COLO668 (cell line): ENCODE results near the gene THEM5.
"Not testable (repeated sequence)": the region's sequence is repeated elsewhere in the genome, so short reads cannot be mapped to it uniquely, and the experiment has no call there.

Source experiments
- DNase-seq: peaks from one replicate; lab custom pipeline; 2025; ENCODE audit not compliant: unreplicated experiment; lab: John Stamatoyannopoulos, UW

The THEM5 gene

DNA sequence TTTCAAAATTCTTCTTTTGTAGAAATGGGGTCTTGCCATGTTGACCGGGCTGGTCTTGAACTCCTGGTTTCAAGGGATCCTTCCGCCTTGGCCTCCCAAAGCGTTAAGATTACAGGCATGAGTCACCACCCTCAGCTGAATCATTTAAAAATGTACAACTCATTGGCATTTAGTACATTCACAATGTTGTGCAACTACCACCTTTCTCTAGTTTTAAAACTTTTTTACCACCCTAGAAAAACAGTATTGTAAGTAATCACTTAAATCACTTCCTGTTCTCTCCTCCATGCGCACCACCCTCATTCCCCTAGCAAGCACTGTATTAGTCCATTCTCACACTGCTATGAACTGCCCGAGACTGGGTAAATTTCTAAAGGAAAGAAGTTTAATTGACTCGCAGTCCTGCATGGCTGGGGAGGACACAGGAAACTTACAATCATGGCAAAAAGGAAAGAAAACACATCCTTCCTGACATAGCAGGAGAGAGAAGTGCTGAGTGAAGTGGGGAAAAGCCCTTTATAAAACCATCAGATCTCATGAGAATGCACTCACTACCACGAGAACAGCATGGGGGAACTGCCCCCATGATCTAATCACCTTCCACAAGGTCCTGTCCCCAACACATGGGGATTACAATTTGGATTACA lies 14.4 kb upstream of the THEM5 start:
- DNase-seq = no peak

DNA sequence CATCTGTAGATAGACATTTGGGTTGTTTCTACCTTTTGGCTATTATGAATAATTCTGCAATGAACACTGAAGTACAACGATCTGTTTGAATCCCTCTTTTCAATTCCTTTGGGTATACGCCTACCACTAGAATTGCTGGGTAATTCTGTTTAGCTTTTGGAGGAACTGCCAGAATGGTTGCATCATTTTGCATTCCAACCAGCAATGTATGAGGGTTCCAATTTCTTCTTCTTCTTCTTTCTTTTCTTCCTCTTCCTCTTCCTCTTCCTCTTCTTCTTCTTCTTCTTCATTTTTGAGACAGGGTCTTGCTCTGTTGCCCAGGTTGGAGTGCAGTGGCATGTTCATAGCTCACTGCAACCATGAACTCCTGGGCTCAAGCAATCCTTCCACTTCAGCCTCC lies 13.8 kb upstream of the THEM5 start:
- DNase-seq = no peak

DNA sequence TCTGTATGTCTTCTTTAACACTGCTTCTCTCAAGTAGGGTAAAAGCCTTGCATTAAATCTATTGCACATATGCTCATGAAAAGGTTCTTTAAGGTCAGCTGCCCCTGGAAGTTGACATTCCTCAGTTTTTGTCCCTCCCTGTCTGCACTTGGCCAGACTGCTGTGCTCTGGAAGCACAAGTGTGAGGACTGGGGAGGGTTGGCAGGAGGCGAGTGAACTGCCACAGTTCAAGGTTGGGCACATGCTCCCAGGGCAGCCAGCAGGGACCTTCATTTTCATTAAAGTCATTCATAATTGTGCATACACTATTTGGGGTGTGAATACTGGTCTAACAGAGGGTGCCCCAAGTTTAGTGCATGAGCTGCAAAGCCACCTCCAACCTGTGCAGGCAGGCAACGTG lies 10.9 kb upstream of the THEM5 start:
- DNase-seq = no peak

DNA sequence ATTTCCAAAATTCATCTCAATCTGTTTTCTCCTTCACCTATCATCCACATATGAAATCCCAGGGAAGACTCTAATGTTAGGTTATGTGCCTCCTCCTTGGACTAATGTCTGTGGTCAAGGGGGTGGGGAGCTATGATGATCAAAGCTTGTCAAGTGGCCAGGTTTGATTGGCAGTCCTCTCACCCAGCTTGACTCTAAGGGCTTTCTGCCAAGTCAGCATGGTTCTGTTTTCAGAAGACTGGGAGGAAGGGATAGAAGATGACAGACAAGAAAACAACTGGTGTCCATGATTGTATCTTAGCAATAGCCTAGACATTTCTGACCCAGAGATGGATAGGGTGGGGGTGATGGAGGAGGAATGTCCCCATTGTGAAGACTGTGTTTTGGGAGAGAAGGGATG lies 9.1 kb upstream of the THEM5 start:
- no peak for DNase-seq

DNA sequence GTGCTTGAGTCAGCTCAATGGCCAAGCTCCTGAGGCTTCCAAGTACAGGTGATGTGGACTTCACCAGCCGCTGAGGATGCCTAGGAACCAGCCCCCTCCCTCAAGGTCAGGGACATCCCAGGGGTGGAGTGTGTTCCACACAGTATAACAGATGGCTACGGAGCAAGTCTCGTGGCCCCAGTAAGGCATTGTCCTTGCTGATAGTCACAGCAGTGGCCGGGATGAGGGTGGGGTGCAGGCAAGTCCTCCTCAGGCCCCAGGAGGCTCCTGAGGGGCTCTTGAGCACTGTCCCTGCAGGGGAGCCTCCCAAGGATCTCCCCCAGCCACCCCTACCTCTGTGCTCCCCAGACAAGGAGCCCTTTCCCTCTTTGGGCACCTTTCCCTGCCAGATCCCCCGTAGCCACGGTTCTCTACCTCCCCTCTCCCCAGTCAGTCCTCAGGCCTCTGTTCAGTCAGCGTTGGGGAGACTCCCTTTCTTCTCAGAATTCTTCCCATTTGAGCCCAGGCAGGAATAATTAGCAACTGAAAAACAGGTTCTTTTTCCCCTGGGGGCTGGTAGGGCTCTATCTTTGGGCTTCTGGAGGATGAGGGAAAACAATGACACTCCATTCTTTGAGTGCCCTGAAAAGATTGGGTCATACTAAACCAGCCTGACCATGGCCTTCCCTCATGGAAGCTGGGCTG lies 7.1 kb upstream of the THEM5 start:
- DNase-seq = no peak

DNA sequence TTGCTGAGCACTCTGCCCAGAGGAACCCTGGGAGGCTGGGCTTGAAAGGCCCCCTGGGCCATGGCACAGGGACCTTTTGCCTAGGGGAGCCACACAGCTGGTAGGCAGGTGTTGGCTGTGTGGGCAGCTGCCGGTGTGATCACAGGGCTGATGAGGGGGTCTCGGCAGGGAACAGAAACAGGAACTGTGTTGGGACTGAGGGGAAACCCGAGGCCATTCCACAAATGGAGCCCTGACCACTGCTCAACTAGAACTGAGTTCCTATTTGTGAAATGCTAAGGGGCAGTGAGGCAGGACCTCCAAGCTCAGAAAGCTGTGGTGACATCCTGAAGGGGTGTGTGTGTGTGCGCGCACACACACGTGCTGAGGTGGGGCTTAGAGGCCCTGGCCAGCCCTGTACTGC lies 6.4 kb upstream of the THEM5 start:
- no peak for DNase-seq

DNA sequence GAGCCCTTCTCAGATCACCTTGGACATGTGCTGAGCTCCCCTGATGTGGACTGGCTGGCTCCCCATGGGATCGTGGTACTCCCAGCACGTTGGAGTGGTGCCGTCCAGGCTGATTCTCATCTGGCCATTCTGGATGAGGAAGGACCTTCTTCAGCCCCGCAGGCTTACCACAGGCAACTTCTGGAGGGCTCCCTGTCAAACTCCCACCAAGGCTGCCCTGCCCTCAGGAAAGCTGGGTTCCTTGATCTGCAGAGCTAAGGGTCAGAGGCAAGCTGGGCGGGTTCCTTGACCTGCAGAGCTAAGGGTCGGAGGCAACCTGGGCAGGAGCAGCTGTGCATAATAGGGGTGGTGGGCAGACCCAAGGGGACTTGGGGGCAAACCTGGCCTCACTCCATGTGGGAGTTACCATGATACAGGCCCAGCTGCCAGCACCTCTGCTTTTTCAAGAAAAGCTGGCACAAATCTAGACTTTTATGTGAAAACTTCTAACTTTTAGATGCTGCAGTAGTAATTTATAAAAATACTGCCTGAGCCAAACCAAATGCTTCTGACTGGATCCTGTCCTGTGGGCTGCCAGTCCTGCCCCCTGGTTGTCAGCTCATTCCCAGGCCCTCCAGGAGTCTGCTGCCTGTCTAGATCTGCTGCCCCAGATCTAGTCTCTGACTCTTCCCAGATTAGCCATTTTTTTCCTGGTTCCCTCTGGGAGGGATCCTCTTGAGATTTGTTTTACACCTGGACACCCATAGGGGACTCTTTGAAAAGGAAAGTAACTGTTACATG lies 5.6 kb upstream of the THEM5 start:
- DNase-seq = no peak

DNA sequence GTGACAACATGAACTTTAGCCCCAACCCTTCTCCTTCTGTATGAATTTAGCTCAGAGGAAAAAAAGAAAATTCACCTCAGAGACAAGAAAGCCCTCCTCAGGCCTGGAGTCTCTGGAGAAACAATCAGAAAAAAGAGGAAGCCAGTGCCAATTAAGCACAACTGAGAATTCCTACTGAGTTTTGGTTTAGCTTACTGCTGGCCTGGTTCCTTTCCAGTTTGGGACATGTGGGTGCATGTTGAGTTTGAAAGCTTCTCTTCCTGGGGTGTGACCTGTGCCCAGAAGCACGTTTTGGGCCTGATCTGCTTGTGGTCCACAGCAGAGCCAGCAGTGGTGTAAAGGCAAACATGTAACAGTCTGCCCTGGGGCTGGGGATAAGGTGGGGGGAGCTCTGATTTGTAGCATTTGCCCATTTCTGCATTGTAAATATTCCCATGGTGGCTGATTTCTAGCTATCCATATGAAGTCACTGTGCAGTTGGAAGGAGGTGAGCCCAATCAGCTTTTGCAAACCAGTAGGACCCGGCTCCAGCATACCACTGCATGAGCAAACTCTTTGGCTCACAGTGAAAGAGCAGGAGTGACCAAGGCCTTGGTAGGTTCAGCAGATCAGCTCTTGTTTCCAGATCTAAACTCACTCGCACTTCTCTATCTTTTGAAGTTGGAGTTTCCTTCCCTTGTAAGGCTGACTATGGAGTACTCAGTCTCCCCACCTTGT lies 4.7 kb upstream of the THEM5 start:
- no peak for DNase-seq

DNA sequence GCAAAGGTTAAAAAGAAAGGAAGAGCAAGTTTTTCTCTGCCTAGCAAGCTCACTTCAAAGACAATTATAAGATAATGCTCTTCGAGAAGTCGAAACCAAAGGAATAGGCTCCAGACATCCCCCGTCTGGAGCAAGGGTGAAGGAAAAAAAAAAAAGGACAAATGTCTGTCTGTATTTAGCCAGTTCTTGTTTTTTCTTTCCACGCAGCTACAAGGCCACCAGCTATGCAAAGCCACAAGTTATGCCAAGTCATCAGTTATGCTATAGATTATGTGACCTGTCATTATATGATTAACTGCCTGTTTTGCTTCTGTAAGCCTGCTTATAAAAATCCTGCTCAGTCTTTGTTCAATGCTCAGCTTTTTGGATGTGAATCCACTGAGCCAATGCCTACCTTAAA lies 2.4 kb upstream of the THEM5 start:
- DNase-seq = no peak

DNA sequence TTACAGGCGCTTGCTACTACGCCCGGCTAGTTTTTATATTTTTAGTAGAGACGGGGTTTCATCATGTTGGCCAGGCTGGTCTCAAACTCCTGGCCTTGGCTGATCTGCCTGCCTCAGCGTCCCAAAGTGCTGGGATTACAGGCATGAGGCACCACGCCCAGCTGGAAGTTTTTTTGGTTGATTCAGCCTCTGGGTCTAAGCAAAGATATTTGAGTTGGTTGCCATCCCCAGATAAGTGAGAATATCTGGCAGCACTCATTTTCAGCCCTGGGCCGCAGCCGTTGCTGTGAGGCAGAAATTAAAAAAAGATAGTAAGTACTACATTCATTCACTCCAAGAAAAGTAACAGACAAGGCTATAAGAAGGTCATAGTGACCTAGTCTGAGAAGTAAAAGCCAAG lies 2.0 kb upstream of the THEM5 start:
- not testable (repeated sequence) for DNase-seq

DNA sequence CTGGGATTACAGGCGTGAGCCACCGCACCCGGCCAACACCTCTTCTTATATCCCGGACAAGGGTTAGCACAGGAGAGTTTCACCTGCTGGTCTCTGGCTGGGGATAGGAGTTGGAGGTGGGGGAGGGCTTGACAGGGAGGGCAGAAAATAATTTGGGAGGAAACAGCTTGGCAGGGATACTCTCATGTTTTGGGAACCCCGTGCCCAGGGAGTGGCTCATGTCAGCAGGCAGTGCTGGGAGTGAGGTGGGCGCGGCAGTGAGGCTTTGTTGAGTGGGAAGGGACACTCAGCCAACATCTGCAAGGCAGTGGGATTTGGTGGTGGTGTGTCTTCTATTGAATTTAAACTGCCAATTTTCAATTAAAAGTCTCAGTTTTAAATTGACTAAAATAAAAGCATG lies 1.1 kb upstream of the THEM5 start:
- no peak for DNase-seq

DNA sequence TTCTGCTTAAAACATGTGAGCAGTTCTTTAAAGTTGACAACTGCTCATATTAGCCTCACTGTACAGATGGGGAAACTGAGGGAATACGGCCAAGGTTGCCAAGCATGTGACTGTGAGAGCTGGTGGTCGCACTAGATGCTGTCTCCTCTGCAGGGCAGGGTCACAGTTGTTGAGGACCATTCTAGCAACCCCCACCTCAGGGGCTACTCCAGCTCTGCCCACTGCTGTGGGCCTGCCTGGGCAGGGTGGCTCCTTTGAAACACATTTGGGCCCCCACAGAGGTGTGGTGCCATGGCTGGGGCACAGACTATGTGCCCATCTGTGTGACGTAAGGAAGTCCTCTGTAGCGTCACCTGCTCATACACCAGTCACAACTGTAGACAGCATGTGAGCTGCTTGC lies 779 bp downstream of the THEM5 start:
- DNase-seq = no peak

DNA sequence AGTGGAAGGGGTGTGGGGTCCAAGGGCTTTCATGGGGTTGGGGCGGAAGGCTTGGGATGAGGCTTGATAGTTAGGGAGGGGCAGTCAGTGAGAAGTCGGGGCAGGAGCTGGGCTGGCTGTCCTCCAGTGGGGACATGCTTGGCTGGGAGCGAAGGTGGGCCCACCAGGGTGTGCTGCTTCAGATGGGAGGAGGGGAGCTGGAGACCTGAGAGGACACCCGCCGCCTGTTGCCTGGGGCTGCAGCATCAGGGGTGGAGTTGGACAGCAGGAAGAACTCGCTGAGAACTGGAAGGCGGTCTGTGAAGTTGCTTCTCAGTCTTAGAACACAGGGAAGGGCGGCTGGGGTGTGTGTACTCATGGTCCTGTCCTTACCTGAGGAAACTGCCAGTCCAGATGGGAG lies 1.6 kb downstream of the THEM5 start:
- no peak for DNase-seq

DNA sequence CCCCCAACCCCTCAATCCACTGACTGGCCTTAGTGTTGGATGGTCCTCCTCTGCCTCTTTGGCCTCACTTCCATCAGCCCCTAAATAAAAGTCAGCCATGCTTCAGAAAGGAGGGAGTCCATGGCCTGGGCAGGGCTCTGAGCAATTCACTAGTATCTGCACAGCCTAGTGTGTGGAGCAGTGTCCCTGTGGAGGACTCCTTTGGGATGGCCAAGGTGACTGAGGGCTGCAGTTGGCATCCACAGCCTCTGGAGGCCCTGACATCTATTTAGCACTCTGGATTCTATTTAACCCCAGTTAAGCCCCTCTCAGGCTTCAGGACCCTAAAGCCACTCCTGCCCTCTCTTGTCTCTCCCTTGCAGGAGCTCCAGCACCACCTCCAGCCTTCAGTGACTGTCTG lies 3.6 kb downstream of the THEM5 start:
- no peak for DNase-seq

DNA sequence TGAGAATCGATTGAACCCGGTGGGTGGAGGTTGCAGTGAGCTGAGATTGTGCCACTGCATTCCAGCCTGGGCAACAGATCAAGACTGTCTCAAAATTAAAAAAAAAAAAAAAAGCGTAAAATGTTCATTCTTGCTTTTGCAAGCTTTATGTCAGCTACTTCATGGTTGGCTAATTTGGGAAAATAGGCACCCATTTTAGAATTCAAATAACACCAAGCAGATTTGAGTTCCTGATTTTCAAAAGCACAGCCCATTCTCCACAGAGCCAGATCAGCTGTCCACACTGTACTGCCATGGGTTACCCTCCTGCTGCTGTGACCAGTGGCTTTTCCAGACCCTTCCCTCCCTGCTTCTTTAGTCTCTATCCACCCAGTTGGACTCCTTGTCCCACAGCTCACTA lies 4.4 kb downstream of the THEM5 start:
- no peak for DNase-seq

DNA sequence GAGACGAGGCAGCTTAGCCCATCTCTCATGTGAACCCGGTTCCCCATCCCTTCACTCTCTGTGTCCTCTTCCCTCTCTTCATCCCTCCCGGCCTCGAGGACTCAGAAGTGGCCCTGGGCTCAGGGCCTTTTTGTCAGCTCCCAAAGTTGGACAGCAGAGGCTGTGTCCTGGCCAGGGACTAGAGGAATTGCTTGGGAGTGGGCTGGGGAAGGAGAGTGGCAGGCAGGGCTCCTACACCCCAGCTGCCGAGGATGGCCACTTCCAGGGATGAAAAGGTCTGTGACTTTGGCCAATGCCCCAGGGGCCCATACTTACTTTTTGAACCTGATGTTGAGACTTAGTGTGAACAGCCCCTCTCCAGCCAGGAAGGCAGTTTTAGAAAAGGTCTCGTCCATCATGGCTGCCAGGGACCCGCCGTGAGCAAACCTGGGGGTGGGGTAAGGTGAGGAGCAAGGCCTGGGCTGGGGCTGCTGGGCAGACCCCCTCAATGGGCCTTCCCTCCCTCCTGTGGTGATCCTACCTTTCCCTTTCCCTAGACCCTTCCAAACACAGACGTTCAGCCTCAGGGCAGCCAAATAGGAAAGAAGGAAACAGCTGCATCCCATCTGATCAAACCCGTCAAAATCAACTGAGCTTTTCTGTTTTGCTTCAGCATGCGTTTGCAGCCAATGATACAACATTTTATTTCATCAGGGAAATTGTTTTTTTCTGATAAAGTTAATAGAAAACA lies 5.5 kb downstream of the THEM5 start:
- DNase-seq = no peak

DNA sequence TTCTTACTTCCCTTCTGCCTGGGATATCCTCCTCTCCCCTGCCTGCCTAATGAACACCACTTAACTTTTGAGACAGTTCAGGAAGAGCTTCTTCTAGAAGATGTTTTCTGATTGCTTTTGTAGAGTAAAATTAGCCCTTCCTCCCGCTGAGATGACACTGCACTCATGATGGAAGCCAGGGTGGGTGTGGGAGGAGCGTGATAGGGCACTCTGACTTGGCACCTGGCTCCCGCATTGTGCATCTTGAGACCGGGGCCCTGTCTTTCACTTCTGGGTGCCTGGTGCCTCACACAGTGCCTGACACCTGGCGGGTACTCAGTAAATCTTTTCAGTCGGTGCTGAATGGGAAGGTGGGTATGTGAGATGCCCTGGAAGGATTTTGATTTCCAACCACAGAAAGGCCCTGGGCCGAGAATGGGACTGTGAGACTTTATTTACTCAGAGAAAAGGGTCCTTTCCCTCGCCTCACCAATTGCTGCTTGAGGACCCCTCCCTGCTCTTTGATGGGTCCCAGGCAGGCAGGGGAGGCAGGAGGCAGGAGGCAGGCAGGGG lies 6.8 kb downstream of the THEM5 start:
- no peak for DNase-seq

DNA sequence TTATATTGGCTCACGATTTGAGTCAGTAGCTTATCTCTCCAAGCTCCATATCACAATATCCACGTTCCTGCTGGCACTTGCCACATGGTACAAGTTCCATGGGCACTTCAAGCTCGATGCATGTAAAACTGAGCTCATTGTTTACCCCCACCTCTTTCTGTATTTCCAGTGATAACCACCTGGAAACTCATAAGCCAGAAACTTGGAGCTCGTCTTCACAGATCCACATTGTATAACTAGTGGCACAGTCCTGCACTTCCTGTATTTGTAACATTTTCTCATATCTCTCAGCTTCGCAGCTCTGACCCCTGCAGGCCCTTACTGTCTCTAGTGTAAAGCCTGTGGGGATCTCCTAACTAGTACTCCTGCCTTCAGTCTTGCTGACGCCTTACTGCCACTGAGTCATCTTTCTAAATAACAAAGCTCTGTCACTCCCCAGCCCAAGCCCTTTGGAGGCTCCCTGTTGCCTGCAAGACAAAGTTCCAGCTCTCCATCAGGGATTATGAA lies 7.4 kb downstream of the THEM5 start:
- no peak for DNase-seq

DNA sequence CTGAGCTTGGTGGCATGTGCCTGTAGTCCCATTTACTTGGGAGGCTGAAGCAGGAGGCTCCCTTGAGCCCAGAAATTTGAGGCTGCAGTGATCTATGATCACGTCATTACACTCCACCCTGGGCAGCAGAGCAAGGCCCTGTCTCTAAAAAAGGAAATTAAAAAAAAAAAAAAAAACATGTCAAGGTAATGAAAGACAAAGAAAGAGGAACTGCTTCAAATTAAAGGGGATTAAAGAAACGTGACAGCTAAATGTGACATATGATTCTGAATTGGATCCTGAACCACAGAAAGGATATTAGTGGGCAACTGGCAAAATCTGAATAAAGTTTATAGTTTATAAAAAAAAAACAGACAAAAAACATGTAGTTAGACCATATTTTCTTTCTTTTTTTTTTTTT lies 10.1 kb downstream of the THEM5 start:
- DNase-seq = no peak

DNA sequence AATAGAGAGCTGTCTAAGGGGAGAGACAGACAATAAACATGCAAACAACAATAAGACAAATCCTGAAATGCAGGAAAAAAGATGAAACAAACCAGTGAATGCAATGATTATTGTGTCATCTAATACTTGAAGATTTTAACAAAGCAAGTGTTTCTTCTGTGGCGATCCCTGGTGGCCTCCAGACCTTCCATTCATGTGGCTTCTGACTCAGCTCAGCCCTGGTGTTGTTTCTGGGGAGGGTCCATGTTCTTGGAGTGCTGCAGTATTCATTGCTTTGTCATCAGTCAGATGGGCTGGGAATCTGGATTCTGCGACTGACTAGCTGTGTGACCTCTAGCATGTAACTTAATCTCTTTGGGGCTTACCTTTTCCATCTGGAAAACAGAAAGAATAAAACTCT lies 12.4 kb downstream of the THEM5 start:
- no peak for DNase-seq

DNA sequence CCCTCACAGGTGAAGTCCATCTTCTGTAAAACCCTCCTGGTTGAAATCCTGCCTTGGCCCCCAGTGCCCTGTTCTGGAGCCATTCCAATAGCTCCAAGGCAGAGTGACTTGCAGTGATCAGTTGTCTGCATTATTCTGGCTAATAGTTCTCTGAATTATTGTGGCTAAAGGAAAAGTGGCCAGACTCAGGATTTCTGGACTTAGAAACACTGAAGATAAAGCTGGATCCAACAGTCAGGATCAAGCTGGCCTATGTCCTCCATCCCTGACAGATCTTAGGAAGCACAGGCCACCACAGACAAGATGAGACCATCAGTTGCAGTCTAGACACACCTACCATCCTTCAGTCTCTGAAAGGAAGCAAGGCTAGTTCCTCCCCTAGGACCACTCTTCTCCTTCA lies 13.1 kb downstream of the THEM5 start:
- no peak for DNase-seq
